Psoas muscle (tissue), 8 donors: ENCODE results near the gene PHC2. TPM values are rescaled to one million over a fixed set of nuclear protein-coding genes. Genes with fewer than 3 reads are reported as not detected.

ENCODE experiments used
- ATAC-seq, 4 donors: fragments of 200-7000 bp; cut with Tn5 transposase; one replicate each; pipeline ENCODE4 v1.9.1; 2020; ENCODE audit warnings: moderate library complexity in 3 of 4, mild to moderate bottlenecking in 2 of 4
- DNase-seq, 2 donors: peaks; one replicate each; pipeline ENCODE4 v3.0.0-alpha.2; 2020
- H3K27ac ChIP-seq: fragments of 200-600 bp; one replicate; pipeline ENCODE4 v1.8.0; 2022
- H3K27me3 ChIP-seq, 3 donors: fragments of 200-600 bp in 1 of 3; one replicate each; pipeline versions ENCODE4 v1.6.1 to v1.8.0; 2013 to 2022; ENCODE audit warnings: low read length in 2 of 3, mild to moderate bottlenecking in 2 of 3, moderate library complexity in 1 of 3; ENCODE audit not compliant: insufficient read depth in 3 of 3
- H3K36me3 ChIP-seq, 2 donors: fragments of 200-600 bp in 1 of 2; one replicate each; pipeline versions ENCODE4 v1.6.1 to v1.8.0; 2013 to 2022; ENCODE audit warnings: low read depth in 1 of 2, mild to moderate bottlenecking in 1 of 2, moderate library complexity in 1 of 2; ENCODE audit not compliant: insufficient read depth in 1 of 2
- H3K4me1 ChIP-seq: fragments of 200-600 bp; one replicate; pipeline ENCODE4 v1.8.0; 2022
- H3K4me3 ChIP-seq: fragments of 200-600 bp; one replicate; pipeline ENCODE4 v1.8.0; 2022; ENCODE audit warnings: mild to moderate bottlenecking
- H3K9me3 ChIP-seq: fragments of 200-600 bp; one replicate; pipeline ENCODE4 v1.8.0; 2022
- WGBS, 3 donors: extraction: QIAGEN DNeasy Blood & Tissue Kit; methylation state at CpG; one replicate each; pipeline versions ENCODE4 v1.1.6 to v1.1.7; 2013; 5-methylcytosine and 5-hydroxymethylcytosine counted together
- intact Hi-C, 2 donors: fragments of 100-400 bp; cut with DNase I; formaldehyde crosslinking; loops; one replicate each; pipeline versions ENCODE4 v1.11.0 to v1.14.2; 2022
- long read RNA-seq, 2 donors: library from polyadenylated mRNA; unstranded; transcript quantifications; one replicate each; pipeline ENCODE4 v2.0.0, GENCODE V29; 2021
- polyA plus RNA-seq, 3 donors: library from polyadenylated mRNA; stranded (reverse); fragments of 200-250 nt; gene quantifications; one replicate each; pipeline ENCODE4 v1.2.3, GENCODE V29; 2013
- total RNA-seq, 4 donors: library from RNA; stranded (reverse); fragmentation: NEBNext Ultra II Directional in 2 of 4; extraction: Animal tissue kit (Norgen Biotek cat#: 25700) in 2 of 4; gene quantifications; one replicate each; pipeline versions ENCODE4 v1.2.1 to v1.2.4, GENCODE V29; 2021 to 2023
- TF ChIP-seq, protein P1 (sequence below): fragments of 200-600 bp; IDR thresholded peaks from one replicate; pipeline ENCODE4 v1.8.0; 2022; ENCODE audit warnings: antibody characterized with exemption
- donor health status: healthy with polysubstance abuse.
- donor health status: DM: no; HTN: no; CAD: no; lungs with moderate emphysema.
- donor health status: Bipolar disorder and iron deficiency.
- donor health status: healthy.
- donor health status: DM: yes; HTN: yes; CAD: no.
- donor health status: DM: no; HTN: no; CAD: no.
- donor health status: DM: no; HTN: no; CAD: no.
- donor health status: DM: yes; HTN: yes; CAD: no.

Gene PHC2, protein sequence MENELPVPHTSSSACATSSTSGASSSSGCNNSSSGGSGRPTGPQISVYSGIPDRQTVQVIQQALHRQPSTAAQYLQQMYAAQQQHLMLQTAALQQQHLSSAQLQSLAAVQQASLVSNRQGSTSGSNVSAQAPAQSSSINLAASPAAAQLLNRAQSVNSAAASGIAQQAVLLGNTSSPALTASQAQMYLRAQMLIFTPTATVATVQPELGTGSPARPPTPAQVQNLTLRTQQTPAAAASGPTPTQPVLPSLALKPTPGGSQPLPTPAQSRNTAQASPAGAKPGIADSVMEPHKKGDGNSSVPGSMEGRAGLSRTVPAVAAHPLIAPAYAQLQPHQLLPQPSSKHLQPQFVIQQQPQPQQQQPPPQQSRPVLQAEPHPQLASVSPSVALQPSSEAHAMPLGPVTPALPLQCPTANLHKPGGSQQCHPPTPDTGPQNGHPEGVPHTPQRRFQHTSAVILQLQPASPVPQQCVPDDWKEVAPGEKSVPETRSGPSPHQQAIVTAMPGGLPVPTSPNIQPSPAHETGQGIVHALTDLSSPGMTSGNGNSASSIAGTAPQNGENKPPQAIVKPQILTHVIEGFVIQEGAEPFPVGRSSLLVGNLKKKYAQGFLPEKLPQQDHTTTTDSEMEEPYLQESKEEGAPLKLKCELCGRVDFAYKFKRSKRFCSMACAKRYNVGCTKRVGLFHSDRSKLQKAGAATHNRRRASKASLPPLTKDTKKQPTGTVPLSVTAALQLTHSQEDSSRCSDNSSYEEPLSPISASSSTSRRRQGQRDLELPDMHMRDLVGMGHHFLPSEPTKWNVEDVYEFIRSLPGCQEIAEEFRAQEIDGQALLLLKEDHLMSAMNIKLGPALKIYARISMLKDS
- total RNA-seq: 100 to 1,000 TPM in 3 of 4 donors, 10 to 100 TPM in 1; 74.1 to 427 (median 339) TPM
- 100 to 1,000 TPM; 221 to 393 (median 338) TPM for polyA plus RNA-seq
- long read RNA-seq, donor 1, transcript PHC2-202 (7 exons, 2,550 nt): major isoform, 122 of 297 reads
- long read RNA-seq, donor 1, partial matches to known transcripts: 49 of 297 reads
- long read RNA-seq, donor 1, other reads (novel, unspliced or antisense): 123 of 297 reads
- long read RNA-seq, donor 2, transcript PHC2-202 (7 exons, 2,550 nt): major isoform, 424 of 948 reads
- long read RNA-seq, donor 2, partial matches to known transcripts: 105 of 948 reads
- long read RNA-seq, donor 2, other reads (novel, unspliced or antisense): 418 of 948 reads

DNA sequence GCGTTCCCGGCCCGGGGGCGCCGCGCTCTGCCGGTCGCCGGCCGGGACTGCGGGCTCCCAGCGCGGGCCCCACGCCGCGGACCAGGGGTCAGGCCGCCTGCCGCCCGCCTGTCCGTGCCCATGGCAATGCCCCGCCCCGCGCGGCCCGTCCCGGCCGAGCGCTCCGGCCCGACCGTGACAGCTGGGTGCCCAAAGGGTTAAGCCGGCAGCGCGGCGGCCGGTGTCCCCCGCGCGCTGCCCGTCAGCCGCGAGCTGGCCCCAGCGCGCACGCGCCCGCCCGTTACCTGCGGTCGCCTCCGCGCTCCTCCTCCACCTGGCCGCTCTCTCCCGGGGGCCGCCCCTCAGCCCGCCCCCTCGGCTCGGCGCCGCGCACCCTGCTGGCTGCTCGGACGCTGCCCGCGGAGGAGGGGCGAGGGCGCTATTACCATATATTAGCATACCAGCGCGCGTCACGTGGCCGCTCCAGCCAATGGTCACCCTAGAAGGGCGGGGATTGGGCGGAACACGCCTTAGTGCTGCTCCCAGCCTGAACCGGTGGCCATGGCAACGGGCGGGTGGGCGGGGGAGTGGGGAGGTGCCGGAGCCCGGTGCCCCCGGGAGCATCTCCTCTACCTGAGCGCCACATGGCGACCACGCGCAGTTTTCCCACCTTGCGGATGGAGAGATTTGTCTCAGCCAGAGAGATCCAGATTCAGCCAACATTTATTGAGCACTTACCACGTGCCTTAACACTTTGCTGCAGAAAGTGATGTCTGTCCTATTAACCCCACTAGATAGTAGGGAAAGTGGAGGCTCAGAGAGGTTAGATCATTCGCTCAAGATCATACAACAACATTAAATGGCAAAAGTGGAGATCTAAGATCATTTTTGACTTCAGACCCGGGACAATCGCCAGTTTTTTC lies at the start of gene PHC2:
PHC2 (minus strand) TSS at position 404 of the 902 bp plus-strand sequence. CDS start 55,556 bp downstream, outside the sequence.
- H3K27me3 ChIP-seq: no peaks in the 10 kb centered on the region
- intact Hi-C loops: no loop called here

DNA sequence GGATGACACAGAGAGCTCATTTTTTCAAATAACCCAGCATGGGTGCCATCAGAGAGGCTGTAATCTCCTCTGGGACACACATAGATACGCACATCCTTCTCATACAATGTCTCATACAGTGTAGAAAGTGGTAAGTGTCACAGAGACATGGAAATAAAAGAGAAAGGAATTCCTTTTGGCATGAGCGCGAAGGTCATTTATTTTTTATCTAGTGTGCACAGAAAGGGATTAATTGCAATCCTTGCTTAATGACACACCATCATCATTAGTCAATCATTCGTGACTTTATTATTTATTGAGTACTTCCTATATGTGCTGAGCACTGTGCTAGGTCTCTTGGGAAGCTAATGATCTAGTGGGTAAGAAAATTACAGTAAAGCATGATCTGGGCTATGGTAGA lies 46.6 kb upstream of the PHC2 start:
- Histone ChIP-seq H3K27me3 (no peaks in the 10 kb centered on the region), H3K27ac (no peak overlapping the region), H3K4me3 (no peak overlapping the region), H3K9me3 (no peaks in the 10 kb centered on the region), H3K36me3 (peaks cover 4 to 36% of the 10 kb centered on the region in 2 donors), H3K4me1 (peaks cover 6% of the 10 kb centered on the region)
- ATAC-seq (no peak), DNase-seq (no peak)
- 71 to 84% (median 74%) methylated on average over 4 of the region's 4 CpGs for WGBS, 3 donors
- TF ChIP-seq, protein P1, sequence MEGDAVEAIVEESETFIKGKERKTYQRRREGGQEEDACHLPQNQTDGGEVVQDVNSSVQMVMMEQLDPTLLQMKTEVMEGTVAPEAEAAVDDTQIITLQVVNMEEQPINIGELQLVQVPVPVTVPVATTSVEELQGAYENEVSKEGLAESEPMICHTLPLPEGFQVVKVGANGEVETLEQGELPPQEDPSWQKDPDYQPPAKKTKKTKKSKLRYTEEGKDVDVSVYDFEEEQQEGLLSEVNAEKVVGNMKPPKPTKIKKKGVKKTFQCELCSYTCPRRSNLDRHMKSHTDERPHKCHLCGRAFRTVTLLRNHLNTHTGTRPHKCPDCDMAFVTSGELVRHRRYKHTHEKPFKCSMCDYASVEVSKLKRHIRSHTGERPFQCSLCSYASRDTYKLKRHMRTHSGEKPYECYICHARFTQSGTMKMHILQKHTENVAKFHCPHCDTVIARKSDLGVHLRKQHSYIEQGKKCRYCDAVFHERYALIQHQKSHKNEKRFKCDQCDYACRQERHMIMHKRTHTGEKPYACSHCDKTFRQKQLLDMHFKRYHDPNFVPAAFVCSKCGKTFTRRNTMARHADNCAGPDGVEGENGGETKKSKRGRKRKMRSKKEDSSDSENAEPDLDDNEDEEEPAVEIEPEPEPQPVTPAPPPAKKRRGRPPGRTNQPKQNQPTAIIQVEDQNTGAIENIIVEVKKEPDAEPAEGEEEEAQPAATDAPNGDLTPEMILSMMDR: no peak
- intact Hi-C loops: loop anchor here in 1 of 2 donors (10.0 kb wide), 1 partner anchor 137 kb away; no protein-coding TSS in a partner anchor

More for the DNA sequence above, at the start of gene PHC2:
- Histone ChIP-seq H3K27ac (peak within 1 kb of the TSS; percentile 89), H3K9me3 (no peaks in the 10 kb centered on the region), H3K36me3 (no peaks in the 10 kb centered on the region), H3K4me1 (peaks cover 33% of the 10 kb centered on the region), H3K4me3 (peak within 1 kb of the TSS; percentile 91)
- ATAC-seq: peak; percentile 95 to 97 (median 96)
- 2 to 5% (median 3%) methylated on average over 31 to 91 of the region's 91 CpGs for WGBS, 3 donors
- DNase-seq: peak; percentile 97 to 98
- TF ChIP-seq, protein P1: peak; percentile 30

DNA sequence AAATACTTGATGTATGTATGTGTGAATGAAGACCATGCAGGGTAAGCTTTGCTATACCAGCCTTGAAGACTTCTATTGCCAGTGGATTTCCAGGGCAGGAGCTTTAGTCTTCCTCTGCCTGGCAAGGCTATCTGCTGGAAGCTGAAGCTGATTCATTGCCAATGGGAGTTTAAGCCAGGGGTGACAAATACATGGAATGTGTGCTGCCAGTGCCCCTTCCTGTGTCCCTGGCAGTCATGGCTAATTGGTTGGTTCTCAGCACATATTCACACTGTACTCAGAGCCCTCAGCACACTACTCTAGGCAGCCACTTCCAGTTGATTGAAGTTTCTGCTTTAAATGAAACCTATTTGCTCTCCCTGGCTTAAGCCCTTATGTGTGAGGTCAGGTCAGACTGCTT lies 43.0 kb upstream of the PHC2 start:
- H3K9me3 ChIP-seq: no peaks in the 10 kb centered on the region
- H3K4me3 ChIP-seq: no peak overlapping the region
- DNase-seq (no peak), ATAC-seq (peak in 2 of 4 donors; percentile 22 to 35)
- H3K27ac ChIP-seq: peak overlapping the region; percentile 31
- H3K27me3 ChIP-seq: no peaks in the 10 kb centered on the region
- H3K4me1 ChIP-seq: peaks cover 20% of the 10 kb centered on the region
- peaks cover under 1% of the 10 kb centered on the region in 2 donors for H3K36me3 ChIP-seq
- TF ChIP-seq, protein P1: no peak
- intact Hi-C loops: loop anchor here (5.0 to 10.0 kb wide), 3 partner anchors 92 to 141 kb away; no protein-coding TSS in a partner anchor
